Regular cardiac myocyte (primary cell): ENCODE measurements around the gene PODXL. TPM values are rescaled to one million over a fixed set of nuclear protein-coding genes. Genes with fewer than 3 reads are reported as not detected.

ENCODE experiments used
- total RNA-seq: library from RNA; depleted of rRNA; stranded (reverse); fragments of >200 nt; gene quantifications from 2 replicates; pipeline ENCODE4 v1.2.3, GENCODE V29; 2014

Gene PODXL
- 2.0 and 29.1 TPM in 2 replicates for total RNA-seq

GRCh38 chr7:131556053-131556908, at the start of gene PODXL:
PODXL (minus strand) TSS chr7:131556628; CDS start chr7:131556359, 269 bp downstream.

Other genes starting within 250 kb of the PODXL start
- 42.9 and 53.3 TPM in 2 replicates for gene MKLN1, start 228.8 kb downstream of the PODXL start, total RNA-seq